Right ventricle myocardium superior (tissue), 1 donor: Measurements from ENCODE around the gene PAX6. TPM values are rescaled to one million over a fixed set of nuclear protein-coding genes. Genes with fewer than 3 reads are reported as not detected.

ENCODE experiments used
- ATAC-seq: fragments of 200-7000 bp; cut with Tn5 transposase; one replicate; pipeline ENCODE4 v1.9.1; 2020; ENCODE audit warnings: mild to moderate bottlenecking; ENCODE audit not compliant: poor library complexity
- DNase-seq: peaks from one replicate; pipeline ENCODE4 v3.0.0-alpha.2; 2020
- intact Hi-C: fragments of 100-400 bp; cut with DNase I; formaldehyde crosslinking; loops from one replicate; pipeline ENCODE4 v1.11.2; 2022
- total RNA-seq: library from RNA; stranded (reverse); fragmentation: NEBNext Ultra II Directional; extraction: Animal tissue kit (Norgen Biotek cat#: 25700); gene quantifications from one replicate; pipeline ENCODE4 v1.2.1, GENCODE V29; 2021
- donor health status: DM: no; HTN: yes; CAD: no; lungs with severe emphysema.

Gene PAX6
- total RNA-seq, 1 donor from 2014 or later: not detected

DNA sequence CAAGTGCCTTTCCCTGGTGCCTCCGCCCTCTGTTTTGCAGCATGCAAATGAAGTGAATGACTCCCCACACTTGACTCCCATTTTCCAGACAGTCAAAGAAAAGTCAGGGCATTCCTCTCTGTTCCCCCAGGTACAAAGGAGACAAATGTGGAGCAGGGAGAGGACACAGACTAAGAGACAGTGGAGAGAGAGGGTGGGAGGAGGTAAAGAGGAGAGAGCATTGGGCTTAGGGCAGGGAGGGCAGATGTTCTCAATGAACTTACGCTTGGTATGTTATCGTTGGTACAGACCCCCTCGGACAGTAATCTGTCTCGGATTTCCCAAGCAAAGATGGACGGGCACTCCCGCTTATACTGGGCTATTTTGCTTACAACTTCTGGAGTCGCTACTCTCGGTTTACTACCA is 9.8 kb downstream of the PAX6 start:
- intact Hi-C loops: no loop called here
- no peak for ATAC-seq
- DNase-seq: no peak

GRCh38 chr11:31800398-31801265 is 10.5 kb downstream of the PAX6 start:
- DNase-seq (no peak), ATAC-seq (no peak)
- intact Hi-C loops: no loop called here

- no peak for DNase-seq
- no peak for ATAC-seq
- intact Hi-C loops: no loop called here
Observed at GRCh38 chr11:31799435-31800397, 11.4 kb downstream of the PAX6 start.

DNA sequence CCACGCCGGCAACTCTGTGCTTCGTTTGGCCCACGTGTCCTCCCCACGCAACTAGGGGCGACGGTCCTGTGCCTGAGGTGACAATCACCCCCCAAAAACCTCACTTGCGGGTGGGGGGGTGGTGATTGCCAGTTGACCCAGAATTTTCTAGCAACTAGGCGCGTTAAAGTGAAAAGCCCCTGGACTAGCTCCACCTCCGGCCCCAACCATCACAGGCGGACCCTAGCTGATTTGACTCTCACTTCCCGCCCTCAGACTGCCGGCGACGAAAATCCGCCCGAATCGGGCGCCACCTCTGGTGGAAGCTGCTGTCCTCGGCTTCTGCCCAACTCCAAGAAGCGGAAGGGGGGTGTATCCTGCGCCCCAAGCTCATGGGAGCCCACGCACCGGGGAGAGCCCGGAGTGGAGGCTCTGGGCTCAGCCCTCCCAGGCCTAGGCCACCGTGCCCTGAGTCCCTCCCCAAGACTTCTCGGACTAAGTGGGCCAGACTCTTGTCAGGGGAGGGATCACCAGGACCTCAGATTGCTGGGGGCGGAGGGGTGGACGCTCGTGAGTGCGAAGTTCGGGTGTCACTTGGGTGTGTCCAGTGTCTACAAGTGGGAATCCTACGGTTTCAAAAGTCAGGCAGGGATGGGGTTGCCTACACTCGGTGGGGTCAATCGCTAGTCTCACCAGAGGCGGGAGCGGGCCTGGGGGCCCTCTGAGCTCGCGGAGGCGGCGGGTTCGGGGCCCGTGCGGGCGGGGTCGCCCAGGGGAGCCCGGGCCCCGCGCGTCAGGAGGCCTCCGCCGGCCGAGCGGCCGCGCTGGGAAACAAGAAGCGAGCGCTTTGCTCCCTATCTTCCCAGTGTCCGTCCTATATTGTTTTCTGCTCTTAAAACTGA is 12.3 kb downstream of the PAX6 start:
- intact Hi-C loops: no loop called here
- no peak for DNase-seq
- no peak for ATAC-seq

- ATAC-seq (no peak), DNase-seq (no peak)
- intact Hi-C loops: no loop called here
Observed at GRCh38 chr11:31798057-31798553, 13.0 kb downstream of the PAX6 start.

DNA sequence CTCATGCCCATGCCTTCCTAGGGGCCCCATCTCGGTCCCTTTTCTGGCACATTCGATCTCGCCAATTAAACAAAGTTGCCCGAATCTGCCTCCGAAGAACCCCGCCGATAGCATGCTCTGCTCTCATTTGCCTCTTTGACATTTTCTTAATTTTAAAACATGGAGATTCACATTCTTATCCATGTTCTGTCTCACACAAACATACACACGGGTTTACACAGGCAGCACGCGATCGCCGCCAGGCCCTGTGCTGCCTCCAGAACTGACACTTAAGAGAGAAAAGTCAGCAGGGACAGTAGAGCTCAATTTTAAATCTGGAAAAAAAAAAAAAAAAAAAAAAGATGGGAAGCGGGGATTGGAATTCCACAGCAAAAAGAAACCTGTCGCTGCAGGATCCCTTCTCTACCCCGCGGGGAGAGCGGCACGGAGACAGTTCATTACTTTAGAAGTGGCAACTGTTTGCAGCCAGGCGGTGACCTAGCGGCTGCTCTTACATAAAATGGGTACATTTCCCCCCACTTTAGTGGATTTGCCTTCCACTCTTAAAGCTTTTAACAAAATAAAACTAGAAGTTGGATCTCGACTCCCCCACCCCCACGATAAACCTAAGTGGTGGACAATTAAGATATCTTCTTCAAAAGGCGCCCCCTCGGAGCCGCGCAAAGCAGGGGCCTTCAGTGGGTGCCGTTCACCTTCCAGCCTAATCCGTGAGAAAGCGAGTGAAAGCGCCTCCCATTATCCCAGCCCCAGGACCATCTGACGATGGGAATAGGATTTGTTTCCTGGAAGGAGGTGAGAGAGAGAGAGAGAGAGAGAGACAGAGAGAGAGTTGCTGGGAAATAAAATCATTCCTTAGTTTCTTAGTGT is 13.7 kb downstream of the PAX6 start:
- intact Hi-C loops: no loop called here
- DNase-seq: no peak
- no peak for ATAC-seq

DNA sequence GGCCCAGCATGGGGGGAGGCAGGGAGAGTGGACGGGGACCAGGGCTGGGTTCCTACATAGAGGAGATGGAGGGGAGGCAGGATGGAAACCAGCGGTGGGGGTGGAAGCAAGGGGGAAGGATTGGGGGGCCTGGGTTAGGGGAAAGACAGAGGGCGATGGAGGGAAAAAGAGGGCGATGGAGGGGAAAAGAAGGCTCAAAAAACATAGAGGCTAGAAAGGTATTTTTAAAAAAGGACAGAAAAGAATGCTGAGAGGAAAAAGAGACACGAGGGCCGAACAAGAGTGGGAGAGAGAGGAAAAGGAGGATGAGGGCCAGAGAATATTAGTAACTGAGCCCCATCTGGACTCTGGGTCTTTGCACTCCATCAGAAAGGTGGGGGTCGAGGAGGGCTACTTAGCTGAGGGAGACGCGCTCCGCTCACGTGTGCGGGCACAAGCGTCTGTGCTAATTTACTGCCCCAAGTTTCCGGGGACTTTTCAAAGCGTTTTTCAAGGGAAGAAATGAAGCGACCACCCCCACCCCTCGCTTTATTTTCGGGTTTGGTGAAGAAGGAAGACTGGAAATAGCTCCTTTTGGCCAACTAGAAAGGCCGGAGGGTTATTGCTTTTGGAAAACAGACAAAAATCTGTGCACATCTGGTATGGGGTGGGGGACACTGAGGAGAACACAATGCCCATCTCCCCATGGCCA is 14.5 kb downstream of the PAX6 start:
- no peak for DNase-seq
- intact Hi-C loops: no loop called here
- no peak for ATAC-seq

DNA sequence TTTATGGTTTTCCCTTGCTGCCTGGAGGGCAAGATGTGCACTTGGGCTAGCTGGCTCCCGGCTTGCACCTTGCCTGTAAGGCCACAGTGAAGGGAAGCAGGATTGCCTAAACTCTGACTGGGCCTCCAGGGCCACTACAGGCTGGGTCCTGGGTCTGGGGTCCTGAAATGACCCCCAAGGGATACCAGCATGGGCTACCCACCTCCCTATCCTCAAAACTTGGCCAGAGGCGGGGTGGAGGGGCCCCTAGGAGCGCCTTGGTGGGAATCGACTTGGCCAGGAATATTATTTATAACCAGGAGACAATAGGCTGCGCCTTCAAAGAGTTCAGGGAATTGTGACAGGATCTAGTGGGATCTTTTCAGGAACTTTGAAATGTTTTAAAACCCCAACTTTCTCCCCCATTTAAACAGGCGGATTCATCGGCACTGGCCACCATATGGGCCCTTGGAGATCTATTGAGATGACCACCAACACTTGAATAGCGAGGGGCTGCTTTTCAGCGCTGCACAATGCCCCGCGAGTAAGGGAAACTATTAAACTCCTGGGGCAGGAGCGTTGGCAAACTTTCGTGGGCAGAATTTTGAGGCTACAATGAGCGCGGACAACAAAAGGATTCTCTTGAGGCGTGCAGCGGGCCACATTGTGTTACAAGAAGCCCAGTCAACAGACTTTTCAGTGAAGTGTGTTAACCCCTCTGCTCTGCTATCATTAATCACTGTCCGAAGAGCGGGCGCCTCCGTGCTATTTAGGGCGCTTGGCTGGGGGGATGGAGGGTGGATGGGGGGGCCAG is 15.2 kb downstream of the PAX6 start:
- ATAC-seq (no peak), DNase-seq (no peak)
- intact Hi-C loops: no loop called here

GRCh38 chr11:31794548-31794947 is 16.6 kb downstream of the PAX6 start:
- DNase-seq (no peak), ATAC-seq (no peak)
- intact Hi-C loops: no loop called here

- intact Hi-C loops: no loop called here
- DNase-seq (no peak), ATAC-seq (no peak)
Observed at GRCh38 chr11:31793264-31793663, 17.9 kb downstream of the PAX6 start.

GRCh38 chr11:31792456-31792855 is 18.7 kb downstream of the PAX6 start:
- DNase-seq (no peak), ATAC-seq (no peak)
- intact Hi-C loops: no loop called here

- ATAC-seq: no peak
- DNase-seq: no peak
- intact Hi-C loops: no loop called here
Observed at GRCh38 chr11:31792036-31792435, 19.1 kb downstream of the PAX6 start.

DNA sequence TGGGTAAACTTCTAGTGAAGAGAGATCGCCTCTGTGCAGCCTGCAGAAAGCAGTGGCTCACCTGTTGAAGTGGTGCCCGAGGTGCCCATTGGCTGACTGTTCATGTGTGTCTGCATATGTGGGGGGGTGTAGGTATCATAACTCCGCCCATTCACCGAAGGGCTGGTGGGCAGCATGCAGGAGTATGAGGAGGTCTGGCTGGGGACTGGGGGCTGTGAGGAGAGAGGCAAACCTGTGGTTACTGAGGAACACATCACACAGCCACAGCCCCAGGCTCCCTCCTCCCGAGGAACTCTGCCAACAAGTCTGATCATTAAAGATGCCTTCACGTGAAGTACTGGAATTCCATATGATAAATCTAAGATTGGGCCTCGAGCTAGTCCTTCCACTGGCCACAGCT is 20.5 kb downstream of the PAX6 start:
- DNase-seq: no peak
- no peak for ATAC-seq
- intact Hi-C loops: no loop called here

DNA sequence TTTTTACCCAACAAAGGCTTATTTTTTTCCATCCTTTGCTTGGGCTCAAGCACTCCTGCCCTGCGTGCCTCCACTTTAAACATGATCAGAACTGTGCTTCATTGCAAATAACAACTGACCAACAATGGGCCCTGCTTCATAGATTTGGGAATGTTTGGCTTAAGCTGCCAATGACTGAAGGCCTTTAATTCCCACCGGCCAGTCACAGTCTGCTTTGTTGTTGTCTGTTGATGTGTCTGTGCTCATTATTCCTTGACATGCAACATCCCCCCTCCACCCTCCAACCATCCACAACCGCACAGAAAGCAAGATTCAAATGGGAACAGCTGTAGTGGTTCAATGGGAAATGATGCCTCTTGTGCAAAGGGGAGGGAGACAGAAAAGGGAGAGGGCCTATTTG is 23.0 kb downstream of the PAX6 start:
- ATAC-seq: no peak
- no peak for DNase-seq
- intact Hi-C loops: no loop called here

- intact Hi-C loops: no loop called here
- ATAC-seq (no peak), DNase-seq (no peak)
Observed at GRCh38 chr11:31786996-31787685, 24.0 kb downstream of the PAX6 start.

DNA sequence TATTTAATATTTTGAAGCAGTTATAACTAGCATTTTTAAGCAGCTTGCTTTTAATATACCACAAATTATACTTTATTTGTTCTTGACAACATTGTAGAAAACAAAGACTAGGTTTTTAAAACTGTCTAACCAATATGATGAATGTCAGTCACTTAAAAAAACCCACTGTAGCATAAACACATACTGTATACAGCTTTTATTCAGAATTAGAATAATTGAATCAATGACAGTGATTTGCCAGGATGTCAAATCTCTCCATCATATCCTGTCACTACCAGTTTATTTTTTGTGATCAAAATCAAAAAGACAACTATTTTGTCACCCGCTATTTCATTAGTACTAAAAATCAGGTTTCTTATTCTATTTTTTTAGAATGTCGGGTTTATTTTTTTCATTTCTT is 26.5 kb downstream of the PAX6 start:
- intact Hi-C loops: no loop called here
- DNase-seq: no peak
- ATAC-seq: no peak
